ENCODE measurements around the gene PTPRS.

- TF ChIP-seq CTCF (IDR thresholded peaks at IDR 0.05; ENCODE audit: low read length) (no peak), EZH2 (optimal IDR thresholded peaks at IDR 0.05; ENCODE audit: low read depth, low read length) (no peak)
These were observed 1.9 kb downstream of the PTPRS start for GRCh38 chr19:5338656-5339197.

Measured in MM.1S (cell line).